GM04504 (cell line): ENCODE measurements around the gene DCN.
A peak's percentile ranks its signal among the peaks of the same experiment; 100 is the strongest.

Experiments
- DNase-seq: peaks from one replicate; pipeline ENCODE4 v3.0.0-alpha.2; 2012; ENCODE audit warnings: low read depth

The DCN gene

DNA sequence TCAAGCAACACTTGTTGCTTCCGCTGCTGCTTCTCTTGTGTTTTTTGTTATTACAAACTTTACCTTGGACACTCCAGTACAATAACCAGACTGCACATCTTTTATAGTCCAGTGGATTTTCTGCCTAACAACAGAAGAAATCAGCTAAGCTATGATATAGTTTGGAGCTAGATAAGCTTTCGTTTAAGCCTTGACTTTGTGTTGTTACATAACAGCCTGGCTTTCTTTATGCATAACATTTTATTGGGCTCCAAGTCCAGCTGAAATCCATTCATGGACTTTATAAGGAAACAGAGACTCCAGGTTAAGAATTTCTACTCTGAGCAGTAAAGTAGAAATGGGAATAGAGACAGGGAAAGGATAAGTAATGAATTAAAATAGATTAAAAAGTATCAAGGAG, 3.5 kb upstream of the DCN start:
- no peak for DNase-seq

DNA sequence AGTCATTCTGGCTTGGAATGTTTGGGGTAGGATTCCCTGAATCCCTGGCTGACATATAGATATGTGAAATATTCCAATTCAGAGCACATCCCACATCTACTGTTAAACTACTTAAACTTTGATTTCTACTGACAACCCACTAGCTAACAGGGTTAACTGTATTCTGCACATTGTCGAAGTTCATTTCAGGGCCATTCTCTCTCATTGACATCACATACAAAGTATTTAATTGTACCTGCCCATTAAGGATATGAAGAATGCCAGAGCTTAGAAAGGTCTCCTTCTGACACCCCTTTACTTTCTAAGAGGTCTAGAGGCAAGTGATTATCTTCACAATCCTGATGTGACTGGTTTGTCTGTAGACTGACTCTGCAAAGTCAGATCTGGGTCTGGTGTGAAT, 2.8 kb upstream of the DCN start:
- DNase-seq: no peak

DNA sequence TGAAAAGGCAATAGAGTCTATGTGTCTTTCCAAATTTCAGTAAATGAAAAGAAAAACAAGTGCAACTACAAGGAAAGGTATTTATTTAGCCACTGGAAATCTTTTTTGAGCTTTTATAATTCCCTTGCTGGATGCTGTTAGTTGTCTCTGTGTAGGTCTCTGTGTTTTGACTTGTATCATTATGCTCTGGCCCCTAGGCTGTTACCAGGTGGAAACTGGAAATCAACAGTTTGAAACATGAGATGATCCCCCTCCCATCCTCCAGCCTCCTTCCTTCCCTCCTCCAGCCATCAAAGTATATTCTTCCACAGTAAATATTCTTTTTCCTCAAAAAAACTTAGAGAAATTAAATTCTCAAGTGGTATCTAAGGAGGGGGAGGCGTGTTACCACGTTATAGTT, 934 bp upstream of the DCN start:
- no peak for DNase-seq

DNA sequence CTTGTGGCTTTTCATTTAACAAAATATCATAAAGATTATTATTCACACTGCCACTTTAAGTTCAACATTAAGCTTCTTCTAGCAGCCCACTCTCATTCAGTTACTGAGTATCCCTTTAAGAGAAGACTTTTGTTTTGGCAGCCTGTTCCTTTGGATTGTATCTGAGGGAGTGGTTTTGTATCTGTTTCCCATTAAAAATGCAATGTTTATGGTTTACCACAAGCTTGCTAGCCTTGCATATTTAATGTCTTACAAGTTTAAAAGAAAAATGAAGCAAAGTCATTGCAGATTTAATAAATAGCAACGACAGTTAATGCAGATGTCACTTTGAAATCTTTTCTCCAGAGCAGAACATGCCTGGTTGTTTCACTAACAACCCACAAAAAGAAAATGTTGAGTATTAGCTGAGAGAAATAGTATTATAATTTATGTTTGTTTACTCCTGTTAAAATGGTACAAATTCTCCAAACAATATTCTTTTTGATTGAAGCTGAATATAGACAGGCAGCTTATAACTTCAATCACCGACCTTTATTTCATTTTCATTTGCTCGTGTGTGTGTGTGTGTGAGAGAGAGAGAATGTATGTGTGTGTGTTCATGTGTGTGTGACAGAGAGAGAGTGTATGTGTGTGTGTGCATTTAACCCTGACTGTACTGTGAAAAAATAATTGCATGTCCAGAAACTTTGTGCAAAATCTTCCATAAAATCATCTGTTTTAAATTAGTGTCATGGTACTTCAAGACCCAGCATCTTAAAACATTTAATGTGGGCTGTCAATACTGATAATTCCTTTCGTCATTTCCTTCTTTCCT, 1.8 kb downstream of the DCN start:
- DNase-seq: peak; percentile 83

DNA sequence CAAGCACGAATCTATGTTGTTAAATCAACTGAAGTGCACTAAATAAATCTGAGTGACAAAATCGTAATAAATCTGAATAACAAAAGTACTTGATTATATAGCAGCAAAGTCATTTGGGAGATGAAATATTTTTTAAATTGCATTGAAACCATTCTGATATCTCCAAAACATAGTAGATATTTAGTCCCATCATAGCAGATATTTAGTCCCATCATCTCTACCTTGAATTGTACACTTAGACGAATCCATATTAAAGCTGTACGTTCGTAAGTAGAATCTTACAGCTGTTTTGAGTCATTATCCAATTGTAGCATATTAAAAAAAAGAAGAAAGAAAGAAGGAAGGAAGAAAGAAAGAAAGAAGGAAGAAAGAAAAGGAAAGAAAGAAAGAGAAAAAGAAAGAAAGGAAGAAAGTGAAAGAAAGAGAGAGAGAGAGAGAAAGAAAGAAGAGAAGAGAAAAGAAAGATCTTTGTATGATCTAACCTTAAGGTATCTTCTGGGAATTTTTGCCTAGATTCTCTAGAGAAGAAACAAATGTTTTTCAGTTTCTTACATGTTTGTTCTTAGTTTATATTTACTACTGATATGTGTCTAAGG, 2.6 kb downstream of the DCN start:
- DNase-seq: no peak

DNA sequence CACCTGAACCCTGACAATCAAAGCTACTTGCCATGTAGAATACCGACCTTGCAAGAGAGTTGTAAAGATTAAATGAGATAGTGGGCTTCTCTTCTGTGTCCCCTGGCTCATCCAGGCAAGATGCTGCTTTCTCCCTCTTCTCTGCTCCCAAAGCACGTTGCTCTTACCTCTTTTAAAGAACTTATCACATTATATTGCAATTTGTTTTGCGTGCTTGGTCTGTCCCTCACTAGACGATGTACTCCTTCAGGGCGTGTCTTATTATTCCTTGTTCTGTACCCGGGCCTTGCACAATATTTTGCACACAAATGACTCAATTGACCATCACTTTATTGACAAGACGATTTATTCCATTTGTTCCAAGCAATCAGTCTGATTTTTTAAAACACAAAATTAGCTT, 3.3 kb downstream of the DCN start:
- no peak for DNase-seq

DNA sequence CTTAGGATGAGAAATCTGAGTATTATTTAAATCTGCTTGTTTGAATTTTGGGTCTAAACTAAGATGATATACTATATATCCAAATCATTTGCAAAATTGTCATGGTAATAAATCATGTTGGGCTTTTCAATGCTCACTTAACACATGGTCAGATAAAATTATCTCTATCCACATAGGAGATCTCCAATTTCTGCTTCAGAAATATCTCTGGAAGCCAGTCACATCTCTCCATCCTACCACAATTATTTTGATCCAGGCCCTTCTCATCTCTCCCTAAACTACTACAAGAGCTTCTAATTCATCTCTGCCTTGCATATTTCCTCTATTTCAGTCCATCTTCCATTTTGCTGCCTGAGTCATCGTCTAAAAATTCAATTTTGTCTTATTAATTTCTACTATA, 3.8 kb downstream of the DCN start:
- no peak for DNase-seq

DNA sequence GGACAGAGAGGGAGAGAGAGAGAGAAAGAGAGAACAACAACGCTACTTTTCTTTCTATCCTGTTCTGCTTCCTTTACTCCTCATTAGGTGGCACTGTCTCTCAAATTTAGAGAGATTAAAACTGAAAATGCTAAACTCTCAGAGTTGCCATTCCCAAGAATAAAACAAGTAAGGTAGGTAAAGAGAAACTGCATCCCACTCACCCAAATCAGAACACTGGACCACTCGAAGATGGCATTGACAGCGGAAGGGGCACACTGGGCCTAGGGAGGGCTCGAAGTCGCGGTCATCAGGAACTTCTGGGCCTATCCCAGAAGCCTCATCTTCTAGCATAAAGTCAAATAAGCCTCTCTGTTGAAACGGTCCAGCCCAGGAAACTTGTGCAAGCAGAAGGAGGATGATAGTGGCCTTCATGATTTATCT, 4.5 kb downstream of the DCN start:
- peak; percentile 35 for DNase-seq

DNA sequence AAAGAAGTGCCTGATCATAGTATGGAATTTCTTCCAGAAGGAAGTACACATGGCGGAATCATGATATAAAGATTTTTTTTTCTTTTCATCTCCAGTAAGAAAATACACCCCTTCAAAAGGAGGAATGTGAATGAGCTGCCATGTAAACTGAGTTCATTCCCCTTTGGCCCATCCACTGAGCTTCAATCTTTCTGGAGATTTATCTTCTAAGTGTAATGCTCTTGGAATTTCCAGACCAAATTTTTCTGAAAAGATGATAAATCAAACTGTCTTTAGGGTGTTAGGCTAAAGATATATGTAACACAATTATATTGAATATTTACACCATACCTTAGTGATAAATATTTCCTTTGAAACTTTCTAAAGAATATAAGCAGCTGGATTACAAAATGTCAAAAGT, 5.2 kb downstream of the DCN start:
- no peak for DNase-seq

DNA sequence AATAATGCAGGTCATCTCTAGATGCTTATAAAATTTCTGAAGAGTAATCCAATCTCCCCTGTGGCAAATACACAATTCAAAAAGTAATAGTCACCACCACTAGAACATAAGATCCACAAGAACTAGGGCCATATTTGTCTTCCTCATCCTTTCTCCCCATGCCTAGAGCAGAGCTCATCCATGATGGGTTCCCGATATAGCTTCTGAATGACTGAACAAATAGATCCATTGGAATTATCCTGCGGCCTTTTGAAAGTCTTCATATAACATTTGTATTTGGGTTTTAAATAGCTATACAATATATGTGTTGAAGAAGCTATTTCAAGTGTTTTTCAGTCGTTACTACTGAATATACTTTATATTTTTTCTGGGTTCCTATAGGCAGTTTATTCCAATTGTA, 5.7 kb downstream of the DCN start:
- DNase-seq: no peak

DNA sequence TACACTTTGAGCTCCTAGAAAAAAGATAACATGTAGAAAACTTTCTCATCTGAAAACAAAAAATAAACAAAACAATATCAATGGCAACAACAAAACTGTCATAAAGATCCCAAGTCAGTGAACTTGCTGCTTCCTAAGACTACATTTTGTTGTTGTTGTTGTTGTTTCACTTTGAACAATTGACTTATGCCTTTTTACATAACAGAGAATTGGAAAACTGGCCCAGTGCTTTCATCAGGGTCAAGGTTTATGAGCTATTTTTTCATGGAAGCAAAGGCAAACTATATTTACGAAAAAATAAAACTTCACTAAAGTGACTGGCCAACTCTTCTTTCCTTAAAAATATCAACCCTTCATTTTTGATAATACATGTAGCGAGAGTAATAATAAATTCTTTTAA, 6.3 kb downstream of the DCN start:
- DNase-seq: no peak

DNA sequence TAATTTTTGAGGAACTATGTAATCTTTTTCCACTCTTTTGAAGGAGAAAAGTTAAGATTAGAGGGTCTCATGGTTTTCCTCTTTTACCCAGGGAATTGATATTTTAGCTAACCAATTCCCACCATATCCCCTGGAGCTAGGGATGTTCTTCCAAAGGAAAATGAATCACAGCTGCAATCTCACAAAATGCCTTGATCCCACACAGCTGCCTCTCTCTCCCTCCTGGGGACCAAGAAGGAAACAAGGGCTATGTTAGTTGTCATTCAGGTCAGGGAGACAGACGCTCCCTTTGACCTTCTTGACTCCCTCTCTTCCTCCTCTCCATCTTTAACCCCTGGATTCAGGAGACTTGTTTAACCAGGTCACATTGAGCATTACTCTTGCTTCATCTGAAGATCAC, 9.5 kb downstream of the DCN start:
- no peak for DNase-seq

DNA sequence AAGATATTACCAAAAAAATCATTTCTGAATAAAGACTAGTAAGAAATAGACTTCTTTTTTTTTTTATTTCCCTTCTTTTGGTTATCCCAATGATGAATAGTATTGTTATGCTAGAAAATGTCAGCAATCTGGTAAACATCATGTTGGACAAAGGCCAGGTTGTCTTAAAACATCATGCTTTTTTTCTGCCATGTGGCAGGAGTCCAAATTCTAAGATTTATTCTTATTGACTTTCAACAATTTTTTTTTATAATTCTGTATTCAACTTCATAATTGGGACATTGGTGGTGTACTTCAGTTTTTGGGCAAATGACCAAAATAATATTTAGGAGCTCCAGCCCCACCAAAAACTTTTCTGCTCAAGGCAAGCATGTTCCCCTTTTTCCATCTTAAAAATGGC, 10.5 kb downstream of the DCN start:
- DNase-seq: no peak

DNA sequence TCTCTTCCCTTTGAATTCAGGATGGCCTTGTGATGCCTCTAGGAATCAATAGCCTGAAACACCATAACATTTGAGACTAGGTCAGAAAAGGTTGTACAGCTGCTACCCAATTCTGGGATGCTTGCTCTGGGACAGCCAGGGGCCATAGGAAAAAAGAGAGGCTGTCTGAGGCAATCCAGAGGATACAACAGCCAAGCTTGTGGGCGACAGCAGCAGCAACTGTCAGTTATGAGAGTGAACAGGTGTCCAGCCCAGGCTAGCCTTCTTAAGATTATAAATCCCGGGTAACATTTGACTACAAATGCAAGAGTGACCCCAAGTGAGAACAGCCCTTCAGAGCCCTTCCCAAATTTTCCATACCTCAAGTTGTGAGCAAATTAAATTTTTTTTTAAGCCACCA, 11.1 kb downstream of the DCN start:
- DNase-seq: no peak

DNA sequence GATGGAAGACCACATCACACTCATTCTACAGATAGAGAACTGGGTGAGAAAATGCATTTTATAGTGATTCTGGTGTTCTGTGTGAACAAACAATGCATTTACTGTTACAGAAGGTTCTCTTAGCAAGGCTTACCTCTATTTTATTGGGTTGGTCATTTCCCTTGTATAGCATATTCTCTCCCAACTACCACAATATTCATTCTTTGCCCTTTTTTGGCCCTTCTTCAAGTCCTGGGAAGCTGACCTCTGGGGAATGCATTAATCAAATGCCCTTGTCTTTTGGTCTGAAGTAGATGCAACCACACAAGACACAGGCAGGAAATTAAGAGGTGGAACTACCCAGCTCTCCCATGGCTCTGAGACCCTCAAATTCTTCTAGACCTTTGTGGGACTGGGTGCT, 19.5 kb downstream of the DCN start:
- DNase-seq: no peak

DNA sequence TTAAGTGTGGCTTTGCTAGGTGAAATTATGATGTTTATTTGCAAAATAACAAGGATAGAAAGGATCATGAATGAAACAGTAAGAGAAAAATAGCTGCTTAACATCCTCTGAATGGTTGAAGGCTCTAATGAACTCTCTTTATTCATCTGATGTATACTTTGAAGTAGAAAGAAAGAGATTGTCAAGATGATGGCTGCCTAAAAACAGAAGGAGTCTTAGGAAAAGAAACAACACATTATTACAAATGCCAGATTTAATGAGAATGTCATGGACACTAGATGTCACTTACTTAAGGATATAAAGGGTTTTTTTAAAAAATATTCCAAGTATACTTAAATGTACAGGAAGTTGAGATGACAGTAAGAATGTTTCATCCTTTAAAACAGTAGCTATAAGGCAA, 21.6 kb downstream of the DCN start:
- DNase-seq: no peak

DNA sequence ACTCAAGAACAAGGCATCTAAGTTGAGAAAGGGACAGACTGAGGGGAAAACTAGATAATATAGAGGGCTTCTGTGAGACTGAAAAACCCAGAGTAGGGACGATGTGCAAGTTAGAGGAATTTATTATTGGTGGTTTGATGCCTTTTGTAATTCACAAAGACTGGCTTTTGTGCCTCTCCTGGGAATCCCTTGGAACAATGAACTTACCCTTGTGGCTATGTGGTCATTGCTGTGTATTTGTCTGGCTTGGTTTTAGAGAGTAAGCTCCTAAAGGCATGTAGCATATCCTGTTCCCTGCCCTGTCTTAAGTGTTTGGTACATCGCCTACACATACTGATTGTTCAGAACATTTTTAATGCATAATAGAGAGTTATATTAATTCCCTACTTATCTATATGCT, 26.6 kb downstream of the DCN start:
- DNase-seq: no peak

DNA sequence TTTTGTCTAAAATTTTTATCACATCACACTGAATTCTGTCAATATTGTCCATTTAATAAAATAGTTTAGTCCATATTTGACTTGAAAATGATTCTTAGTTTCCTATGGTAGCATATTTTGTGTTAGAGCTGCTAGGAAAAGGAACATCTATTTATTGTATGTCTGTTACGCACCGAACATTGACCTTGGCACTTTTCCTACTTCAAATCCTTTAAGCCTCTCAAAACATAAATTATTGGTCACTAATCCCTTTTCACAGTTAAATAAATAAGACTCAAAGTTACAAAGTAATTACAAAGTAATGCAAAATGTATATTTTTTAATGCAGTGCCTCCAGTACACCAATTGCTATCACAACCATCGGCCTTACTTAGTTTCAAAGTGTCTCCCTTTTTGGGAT, 28.5 kb downstream of the DCN start:
- DNase-seq: no peak

DNA sequence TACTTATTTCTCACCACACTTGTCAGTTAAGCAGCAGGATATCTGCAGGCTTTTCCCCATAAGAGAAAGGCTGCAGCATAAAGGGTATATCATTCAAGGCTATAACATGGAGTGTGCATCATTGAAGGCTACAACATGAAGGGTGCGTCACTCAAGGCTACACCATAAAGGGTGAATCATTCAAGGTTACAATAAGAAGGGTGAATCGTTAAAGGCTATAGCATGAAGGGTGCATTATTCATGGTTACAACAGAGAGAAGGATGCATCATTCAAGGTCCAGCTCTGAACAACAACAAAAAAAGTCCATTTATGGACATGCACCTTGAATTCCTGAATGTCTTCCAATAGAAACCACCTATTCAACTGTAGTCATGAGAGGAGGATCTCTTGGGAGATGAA, 38.6 kb downstream of the DCN start:
- no peak for DNase-seq

DNA sequence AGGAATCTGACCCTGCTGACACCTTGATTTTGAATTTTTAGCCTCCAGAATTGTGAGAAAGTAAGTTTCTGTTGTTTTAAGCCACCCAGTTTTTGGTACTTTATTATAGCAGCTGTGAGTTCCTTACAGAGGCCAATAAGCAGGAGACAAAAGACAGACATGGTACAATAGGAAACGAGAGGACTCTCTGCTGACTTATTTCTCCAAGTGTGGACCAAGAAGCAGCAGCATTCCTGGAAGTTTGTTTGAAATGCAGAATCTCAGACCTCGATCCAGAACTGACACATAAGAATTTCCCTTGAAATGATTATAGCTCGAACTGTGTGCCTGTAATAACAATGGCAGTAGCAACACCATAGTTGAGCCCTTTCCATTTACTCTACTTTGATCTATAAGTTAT, 39.4 kb downstream of the DCN start:
- DNase-seq: no peak

DNA sequence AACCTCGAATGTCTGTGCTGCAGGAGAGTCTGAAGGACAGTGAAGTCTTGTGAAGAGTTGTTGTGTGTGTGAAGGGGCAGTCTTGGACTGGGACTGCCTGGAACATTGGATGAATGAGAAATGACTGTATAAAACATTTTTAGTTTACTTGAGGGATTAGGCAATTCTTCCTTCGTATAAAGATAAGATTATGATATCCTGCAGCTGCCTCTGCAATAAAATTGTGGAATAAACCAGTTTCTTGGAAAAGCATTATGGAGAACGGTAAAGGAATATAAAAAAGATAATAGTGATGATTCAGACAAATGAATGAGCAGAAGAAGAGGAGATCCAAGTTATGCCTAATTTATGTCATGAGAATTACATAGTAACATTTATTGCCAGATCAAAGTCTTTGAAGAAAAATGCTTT, 40.4 kb downstream of the DCN start:
- DNase-seq: no peak

DNA sequence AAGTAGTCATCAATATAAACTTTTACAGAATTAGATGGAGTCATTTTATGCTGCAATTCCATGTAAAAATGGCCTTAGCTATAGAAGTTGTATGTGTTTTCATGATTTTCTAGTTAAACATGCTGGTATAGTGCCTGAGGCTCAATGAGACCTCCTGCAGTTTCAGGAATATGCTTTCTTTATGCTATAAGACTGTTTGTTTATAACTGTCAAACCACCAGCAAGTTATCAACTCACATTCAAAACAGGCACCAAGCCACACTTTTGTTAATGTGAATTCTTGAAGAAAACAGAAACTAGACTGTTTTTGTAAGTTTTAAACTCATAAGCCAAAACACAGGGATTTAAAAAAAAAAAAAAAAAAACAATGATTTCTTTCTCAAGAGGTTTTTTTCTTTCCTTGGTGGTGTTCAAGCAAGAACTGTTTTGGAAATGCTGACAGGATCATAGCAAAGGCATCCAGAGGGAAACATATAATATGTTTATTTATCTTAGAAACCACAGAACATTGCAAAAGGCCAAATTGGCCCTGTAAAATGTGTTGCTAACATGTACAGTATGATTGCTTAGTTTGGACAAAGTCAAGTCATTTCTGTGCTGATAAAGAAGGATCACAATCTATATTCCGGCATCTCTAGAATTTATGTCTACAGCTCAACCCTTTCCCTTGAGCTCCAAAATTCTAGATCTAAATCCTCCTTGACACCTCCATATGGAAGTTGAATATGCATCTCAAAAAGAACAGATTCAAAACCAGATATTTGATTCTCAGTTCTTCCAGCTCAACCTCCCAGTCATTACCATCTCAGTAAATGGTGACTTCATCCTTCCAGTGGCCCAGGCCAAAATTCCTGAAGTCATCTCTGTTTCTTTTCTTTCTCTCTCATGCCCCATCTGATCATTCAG, 42.3 kb downstream of the DCN start:
- DNase-seq: peak; percentile 81

DNA sequence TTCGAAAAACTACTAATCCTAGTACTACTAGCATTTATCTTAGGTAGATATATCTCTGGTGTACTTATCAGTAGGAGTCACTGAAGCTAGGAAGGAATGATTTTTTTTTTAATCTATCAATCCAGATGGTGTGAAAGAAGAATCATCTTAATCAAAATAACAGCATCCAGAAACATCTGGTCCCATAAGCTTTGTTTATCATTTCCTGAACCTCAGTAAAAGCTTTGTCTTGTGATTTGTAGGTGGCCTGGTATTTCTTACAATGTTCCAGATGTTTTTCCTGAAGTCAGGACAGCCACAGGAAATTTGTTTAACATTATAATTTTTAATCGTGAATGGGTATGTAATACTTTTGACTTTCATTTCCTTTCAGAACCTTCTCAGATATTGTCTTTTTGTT, 43.3 kb downstream of the DCN start:
- DNase-seq: no peak
